Activated T-cell treated with anti-CD3 and anti-CD28 coated beads, Interleukin-2, amount 50 U/mL, for 24 hours (primary cell): ENCODE results near the gene NOXA1.
A peak's percentile ranks its signal among the peaks of the same experiment; 100 is the strongest.

Experiments
- DNase-seq: peaks from one replicate; pipeline ENCODE4 v3.0.0-alpha.2; 2020
- H3K27ac Mint-ChIP-seq: 2 replicates; pipeline ENCODE4 v1.8.0; 2020; ENCODE audit warnings: mild to moderate bottlenecking, mixed read lengths
- H3K27me3 Mint-ChIP-seq: 2 replicates; pipeline ENCODE4 v1.8.0; 2020; ENCODE audit warnings: mixed read lengths
- H3K36me3 Mint-ChIP-seq: 2 replicates; pipeline ENCODE4 v1.8.0; 2020; ENCODE audit warnings: low read depth, mixed read lengths
- H3K4me1 Mint-ChIP-seq: 2 replicates; pipeline ENCODE4 v1.8.0; 2020; ENCODE audit warnings: low read depth, mixed read lengths
- H3K4me3 Mint-ChIP-seq: 2 replicates; pipeline ENCODE4 v1.8.0; 2020; ENCODE audit warnings: mild to moderate bottlenecking, moderate library complexity, mixed read lengths
- H3K9me3 Mint-ChIP-seq: 2 replicates; pipeline ENCODE4 v1.8.0; 2020; ENCODE audit warnings: mixed read lengths

The NOXA1 gene

GRCh38 chr9:137394866-137395665 lies 28.1 kb upstream of the NOXA1 start:
- Mint-ChIP-seq H3K27ac (no peak overlapping the region), H3K4me1 (peaks cover 33% of the 10 kb centered on the region), H3K9me3 (no peaks in the 10 kb centered on the region), H3K4me3 (no peak overlapping the region), H3K36me3 (no peaks in the 10 kb centered on the region), H3K27me3 (no peaks in the 10 kb centered on the region)
- DNase-seq: no peak

- no peak overlapping the region for H3K4me3 Mint-ChIP-seq
- H3K36me3 Mint-ChIP-seq: no peaks in the 10 kb centered on the region
- no peak overlapping the region for H3K27ac Mint-ChIP-seq
- H3K27me3 Mint-ChIP-seq: no peaks in the 10 kb centered on the region
- H3K4me1 Mint-ChIP-seq: peaks cover 33% of the 10 kb centered on the region
- no peak for DNase-seq
- H3K9me3 Mint-ChIP-seq: no peaks in the 10 kb centered on the region
Measured at GRCh38 chr9:137395666-137396010, 27.6 kb upstream of the NOXA1 start.

- no peaks in the 10 kb centered on the region for H3K36me3 Mint-ChIP-seq
- H3K4me3 Mint-ChIP-seq: no peak overlapping the region
- H3K27ac Mint-ChIP-seq: peak overlapping the region; percentile 11
- no peaks in the 10 kb centered on the region for H3K27me3 Mint-ChIP-seq
- DNase-seq: no peak
- peaks cover 33% of the 10 kb centered on the region for H3K4me1 Mint-ChIP-seq
- H3K9me3 Mint-ChIP-seq: no peaks in the 10 kb centered on the region
Measured at GRCh38 chr9:137396227-137396626, 27.0 kb upstream of the NOXA1 start.

DNA sequence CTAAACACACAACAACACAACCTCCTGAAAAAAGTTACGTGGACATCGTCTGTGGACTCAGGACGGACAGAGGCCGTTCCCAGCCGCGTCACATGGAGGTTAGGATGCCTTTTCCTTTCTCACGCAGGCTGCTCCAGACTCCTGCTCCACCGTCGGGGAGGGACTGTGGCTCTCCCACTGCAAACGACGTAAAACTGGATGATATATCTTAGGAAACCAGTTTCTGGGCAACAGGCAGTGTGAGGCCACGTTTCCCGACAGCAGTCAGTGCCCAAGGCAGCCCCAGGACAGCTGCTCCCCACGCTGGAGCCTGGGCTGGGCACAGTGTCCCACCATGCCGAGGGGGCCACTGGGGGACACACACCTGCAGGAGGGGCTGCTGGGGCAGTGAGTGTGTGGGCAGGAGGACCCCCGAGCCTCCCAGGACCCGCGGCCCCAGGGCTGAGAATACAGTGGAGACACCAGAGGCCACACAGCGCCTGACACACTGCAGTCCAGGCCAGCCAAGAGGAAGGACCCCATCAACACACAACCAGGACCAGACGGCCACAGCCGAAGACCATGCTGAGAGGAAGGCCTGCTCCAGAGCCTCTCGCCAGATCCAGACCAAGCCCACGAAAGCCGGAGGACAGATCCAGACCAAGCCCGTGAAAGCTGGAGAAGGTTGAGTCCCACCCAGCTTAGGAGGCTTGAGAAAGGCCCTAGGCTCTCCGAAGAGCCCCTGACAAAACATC lies 26.4 kb upstream of the NOXA1 start:
- DNase-seq: no peak
- Mint-ChIP-seq H3K27me3 (no peaks in the 10 kb centered on the region), H3K9me3 (no peaks in the 10 kb centered on the region), H3K4me1 (peaks cover 33% of the 10 kb centered on the region), H3K4me3 (no peak overlapping the region), H3K36me3 (no peaks in the 10 kb centered on the region), H3K27ac (peak overlapping the region; percentile 91)

GRCh38 chr9:137397675-137398423 lies 25.3 kb upstream of the NOXA1 start:
- Mint-ChIP-seq H3K27ac (peak overlapping the region; percentile 91), H3K4me3 (peak overlapping the region; percentile 19), H3K36me3 (peaks cover 6% of the 10 kb centered on the region), H3K4me1 (peaks cover 36% of the 10 kb centered on the region), H3K27me3 (no peaks in the 10 kb centered on the region), H3K9me3 (no peaks in the 10 kb centered on the region)
- DNase-seq: peak; percentile 60

- no peak overlapping the region for H3K4me3 Mint-ChIP-seq
- H3K36me3 Mint-ChIP-seq: peaks cover 6% of the 10 kb centered on the region
- H3K27ac Mint-ChIP-seq: no peak overlapping the region
- peaks cover 36% of the 10 kb centered on the region for H3K4me1 Mint-ChIP-seq
- H3K9me3 Mint-ChIP-seq: no peaks in the 10 kb centered on the region
- no peaks in the 10 kb centered on the region for H3K27me3 Mint-ChIP-seq
- no peak for DNase-seq
Measured at GRCh38 chr9:137398561-137399468, 24.4 kb upstream of the NOXA1 start.

DNA sequence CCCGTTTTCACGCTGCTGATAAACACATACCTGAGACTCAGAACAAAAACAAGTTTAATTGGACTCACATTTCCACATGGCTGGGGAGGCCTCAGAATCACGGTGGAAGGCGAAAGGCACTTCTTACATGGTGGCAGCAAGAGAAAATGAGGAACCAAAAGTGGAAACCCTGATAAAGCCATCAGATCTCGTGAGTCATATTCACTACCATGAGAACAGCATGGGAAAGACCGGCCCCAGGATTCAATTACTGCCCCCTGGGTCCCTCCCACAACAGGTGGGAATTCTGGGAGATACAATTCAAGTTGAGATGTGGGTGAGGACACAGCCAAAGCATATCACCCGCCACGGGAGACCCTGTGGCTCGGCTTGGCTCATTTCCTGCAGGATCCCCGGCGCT lies 20.4 kb upstream of the NOXA1 start:
- Mint-ChIP-seq H3K4me1 (peaks cover 21% of the 10 kb centered on the region), H3K36me3 (peaks cover 6% of the 10 kb centered on the region), H3K9me3 (no peaks in the 10 kb centered on the region), H3K27ac (no peak overlapping the region), H3K27me3 (no peaks in the 10 kb centered on the region), H3K4me3 (no peak overlapping the region)
- DNase-seq: no peak

GRCh38 chr9:137403269-137403668 lies 19.9 kb upstream of the NOXA1 start:
- Mint-ChIP-seq H3K36me3 (peaks cover 6% of the 10 kb centered on the region), H3K4me3 (no peak overlapping the region), H3K27me3 (no peaks in the 10 kb centered on the region), H3K27ac (no peak overlapping the region), H3K4me1 (peaks cover 15% of the 10 kb centered on the region), H3K9me3 (no peaks in the 10 kb centered on the region)
- no peak for DNase-seq

GRCh38 chr9:137404961-137405567 lies 18.1 kb upstream of the NOXA1 start:
- Mint-ChIP-seq H3K27ac (no peak overlapping the region), H3K27me3 (no peaks in the 10 kb centered on the region), H3K4me3 (no peak overlapping the region), H3K36me3 (peaks cover 6% of the 10 kb centered on the region), H3K9me3 (no peaks in the 10 kb centered on the region), H3K4me1 (peaks cover 6% of the 10 kb centered on the region)
- no peak for DNase-seq

DNA sequence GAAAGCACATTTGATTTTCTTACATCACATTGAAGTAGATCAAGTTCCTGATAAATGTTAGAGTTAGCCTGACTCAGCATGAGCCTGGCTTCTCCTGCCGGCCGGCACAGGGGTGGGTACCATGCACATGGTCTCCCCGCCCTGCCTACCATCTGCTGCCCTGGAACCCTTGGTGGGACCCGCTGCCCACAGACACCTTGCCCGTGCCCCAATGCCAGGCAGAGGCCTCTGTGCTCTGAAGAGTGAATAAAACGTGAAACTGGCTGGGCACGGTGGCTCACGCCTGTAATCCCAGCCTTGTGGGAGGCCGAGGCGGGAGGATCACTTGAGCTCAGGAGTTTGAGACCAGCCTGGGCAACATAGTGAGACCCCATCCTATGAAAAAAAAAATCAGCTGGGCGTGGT lies 17.5 kb upstream of the NOXA1 start:
- H3K36me3 Mint-ChIP-seq: peaks cover 6% of the 10 kb centered on the region
- DNase-seq: no peak
- H3K27me3 Mint-ChIP-seq: no peaks in the 10 kb centered on the region
- no peak overlapping the region for H3K4me3 Mint-ChIP-seq
- no peak overlapping the region for H3K27ac Mint-ChIP-seq
- H3K4me1 Mint-ChIP-seq: peaks cover 5% of the 10 kb centered on the region
- no peaks in the 10 kb centered on the region for H3K9me3 Mint-ChIP-seq

DNA sequence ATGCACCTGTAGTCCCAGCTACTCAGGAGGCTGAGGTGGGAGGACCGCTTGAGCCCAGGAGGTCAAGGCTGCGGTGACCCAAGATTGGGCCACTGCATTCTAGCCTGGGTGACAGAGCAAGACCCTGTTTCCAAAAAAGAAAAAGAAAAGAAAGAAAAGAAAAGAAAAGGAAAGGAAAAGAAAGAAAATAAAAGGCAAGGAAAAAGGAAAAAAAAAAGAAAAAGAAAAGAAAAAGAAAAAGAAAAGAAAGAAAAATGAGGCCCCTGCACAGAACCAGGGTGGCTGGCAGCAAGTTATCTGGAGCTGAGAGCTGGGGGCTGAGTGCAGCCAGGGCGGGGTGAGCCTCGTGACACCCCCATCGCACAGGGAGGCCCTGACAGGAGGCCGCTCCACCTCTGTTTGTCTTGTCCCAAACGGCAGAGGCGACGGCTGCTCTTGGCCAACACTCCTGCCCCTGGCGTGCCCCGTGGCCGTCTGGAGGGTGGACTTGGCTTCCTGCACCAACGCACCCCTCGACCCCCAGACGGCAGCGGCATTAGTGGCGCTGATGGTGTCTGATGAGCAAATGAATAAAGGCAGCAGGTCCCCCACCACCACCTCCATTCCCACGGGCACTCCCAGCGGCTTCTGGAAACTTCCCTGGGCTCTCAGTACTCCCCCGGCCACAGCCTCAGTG lies 17.0 kb upstream of the NOXA1 start:
- Mint-ChIP-seq H3K4me1 (peaks cover 5% of the 10 kb centered on the region), H3K36me3 (peaks cover 6% of the 10 kb centered on the region), H3K9me3 (no peaks in the 10 kb centered on the region), H3K4me3 (no peak overlapping the region), H3K27ac (no peak overlapping the region), H3K27me3 (no peaks in the 10 kb centered on the region)
- no peak for DNase-seq

DNA sequence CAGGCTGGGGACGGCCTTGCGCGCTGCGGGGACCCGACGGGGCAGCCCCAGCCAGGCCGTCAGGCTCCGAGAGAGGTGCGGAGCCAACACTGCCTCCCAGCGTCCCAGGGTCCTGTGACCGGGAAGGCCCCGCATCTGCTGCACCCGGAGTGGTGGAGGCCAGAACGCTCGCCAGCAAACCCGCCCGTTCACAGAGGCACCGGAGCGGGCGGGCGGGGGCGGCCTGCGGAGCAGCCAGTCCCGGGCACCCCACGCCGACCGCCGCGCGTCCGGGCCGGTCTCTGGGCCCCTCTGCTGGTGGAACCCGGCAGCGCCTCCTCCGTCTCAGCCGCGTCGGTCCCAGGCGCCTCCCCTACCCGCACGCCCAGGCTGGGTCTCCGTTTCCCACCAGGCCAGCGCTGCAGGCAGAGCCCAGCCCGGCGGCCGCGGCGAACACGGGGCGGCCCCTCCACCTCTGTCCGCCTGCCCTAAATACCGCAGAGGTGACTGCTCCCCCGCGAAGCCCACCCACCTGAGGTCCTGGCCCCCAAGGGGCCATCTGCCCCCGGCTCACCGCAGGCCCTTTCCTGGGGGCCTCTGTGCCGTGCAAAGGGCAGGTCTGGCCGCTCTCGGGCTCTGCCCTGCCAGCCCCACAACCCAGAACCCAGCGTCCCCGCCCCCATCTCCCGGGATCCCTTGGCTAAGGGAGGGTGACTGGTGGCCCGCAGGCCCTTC lies 16.2 kb upstream of the NOXA1 start:
- peak; percentile 83 for DNase-seq
- Mint-ChIP-seq H3K27ac (no peak overlapping the region), H3K27me3 (no peaks in the 10 kb centered on the region), H3K4me3 (peak overlapping the region; percentile 20), H3K4me1 (peaks cover 9% of the 10 kb centered on the region), H3K36me3 (peaks cover 6% of the 10 kb centered on the region), H3K9me3 (no peaks in the 10 kb centered on the region)
